PC-9 (cell line): ENCODE measurements around the gene COMMD9. TPM values are rescaled to one million over a fixed set of nuclear protein-coding genes. Genes with fewer than 3 reads are reported as not detected.

ENCODE experiments used
- BruUV-seq: library from RNA; stranded (reverse); fragments of 400-500 nt; replicated peaks from 2 replicates; lab custom pipeline; 2021; lab: Mats Ljungman, UMichigan
- CTCF ChIA-PET: fragments of 300-600 bp; sonication (Branson Sonifier 250); formaldehyde crosslinking; loops from one replicate; lab custom pipeline; 2022; ENCODE audit warnings: antibody characterized with exemption; lab: Charles Lee
- POLR2A ChIA-PET: fragments of 300-600 bp; sonication (Branson Sonifier 250); formaldehyde crosslinking; loops from one replicate; lab custom pipeline; 2022; ENCODE audit warnings: antibody characterized with exemption; ENCODE audit not compliant: unreplicated experiment; lab: Charles Lee
- DNase-seq, 2 experiments: peaks; one replicate each; pipeline versions ENCODE4 v3.0.0 to v3.0.0-alpha.2; 2015 to 2022; ENCODE audit warnings: mixed read lengths in 1 of 2
- H2AFZ ChIP-seq: fragments of 200-600 bp; sonication (generic); 2 replicates; pipeline ENCODE4 v1.8.1; 2017; ENCODE audit warnings: antibody characterized with exemption
- H3F3A ChIP-seq: fragments of 200-600 bp; sonication (generic); 2 replicates; pipeline ENCODE4 v1.8.1; 2017; ENCODE audit warnings: antibody characterized with exemption, mild to moderate bottlenecking, low read depth; ENCODE audit not compliant: insufficient read depth
- H3K27ac ChIP-seq: fragments of 200-600 bp; sonication (generic); 2 replicates; pipeline ENCODE4 v1.6.1; 2016; ENCODE audit warnings: mixed run types
- H3K27me3 ChIP-seq: fragments of 200-600 bp; sonication (generic); 2 replicates; pipeline ENCODE4 v1.6.1; 2016; ENCODE audit warnings: low read depth, mixed run types; ENCODE audit not compliant: insufficient read depth
- H3K36me3 ChIP-seq: fragments of 200-600 bp; sonication (generic); 2 replicates; pipeline ENCODE4 v1.6.1; 2016; ENCODE audit warnings: low read depth, mixed run types
- H3K4me1 ChIP-seq: fragments of 200-600 bp; sonication (generic); replicated peaks from 2 replicates; pipeline ENCODE4 v1.6.1; 2016; ENCODE audit warnings: mixed run types; ENCODE audit not compliant: insufficient read depth
- H3K4me2 ChIP-seq: fragments of 200-600 bp; sonication (generic); 2 replicates; pipeline ENCODE4 v1.6.1; 2017; ENCODE audit warnings: mixed run types
- H3K4me3 ChIP-seq: fragments of 200-600 bp; sonication (generic); 2 replicates; pipeline ENCODE4 v1.6.1; 2016; ENCODE audit warnings: mixed run types
- H3K79me2 ChIP-seq: fragments of 200-600 bp; sonication (generic); 2 replicates; pipeline ENCODE4 v1.6.1; 2017; ENCODE audit warnings: low read depth, mixed run types
- H3K9me2 ChIP-seq: fragments of 200-600 bp; sonication (generic); 2 replicates; pipeline ENCODE4 v1.8.1; 2017; ENCODE audit warnings: mild to moderate bottlenecking; ENCODE audit not compliant: insufficient read depth
- H3K9me3 ChIP-seq: fragments of 200-600 bp; sonication (generic); 2 replicates; pipeline ENCODE4 v1.8.1; 2016; ENCODE audit warnings: low read depth; ENCODE audit not compliant: insufficient read depth
- H4K20me1 ChIP-seq: fragments of 200-600 bp; sonication (generic); 2 replicates; pipeline ENCODE4 v1.8.1; 2017; ENCODE audit not compliant: insufficient read depth
- CTCF ChIP-seq: fragments of 200-600 bp; sonication (generic); conservative IDR thresholded peaks from 2 replicates; pipeline ENCODE4 v1.6.1; 2017; ENCODE audit warnings: mixed run types, antibody characterized with exemption, mild to moderate bottlenecking, moderate library complexity
- EZH2 ChIP-seq: fragments of 200-600 bp; sonication (generic); IDR thresholded peaks from 2 replicates; pipeline ENCODE4 v1.8.0; 2017; ENCODE audit warnings: antibody characterized with exemption, low read depth
- intact Hi-C: fragments of 100-400 bp; cut with micrococcal nuclease; formaldehyde crosslinking; loops from one replicate; pipeline ENCODE4 v1.10.0; 2022; ENCODE audit not compliant: unreplicated experiment
- total RNA-seq: library from RNA; stranded (reverse); gene quantifications from 2 replicates; pipeline ENCODE4 v1.2.3, GENCODE V29; 2021

Gene COMMD9
- total RNA-seq, 1 experiment from 2014 or later, result 77.5 TPM

- H3K27ac ChIP-seq, result no peak overlapping the region
- peaks cover 16% of the 10 kb centered on the region; the same call in 1 of the 2 replicates for H3F3A ChIP-seq
- TF ChIP-seq CTCF, result no peak
- no peak for TF ChIP-seq EZH2
- ChIA-PET POLR2A (no interaction called here), CTCF (no interaction called here)
- no peaks in the 10 kb centered on the region for H3K9me2 ChIP-seq
- no peak overlapping the region for H3K4me2 ChIP-seq
- no peak for DNase-seq
- no peaks in the 10 kb centered on the region for H4K20me1 ChIP-seq
- intact Hi-C loops, result no loop called here
- H2AFZ ChIP-seq, result no peak overlapping the region
- no peak overlapping the region for H3K4me3 ChIP-seq
- no peaks in the 10 kb centered on the region for H3K27me3 ChIP-seq
- H3K36me3 ChIP-seq, result no peaks in the 10 kb centered on the region
- no peaks in the 10 kb centered on the region for H3K79me2 ChIP-seq
- 0 out of 2 replicates have a peak, but pooled peaks cover 6% of the 10 kb centered on the region for H3K9me3 ChIP-seq
- peaks cover 28% of the 10 kb centered on the region for H3K4me1 ChIP-seq
- BruUV-seq, result no TSS peak
These were observed 24.7 kb upstream of the COMMD9 start for GRCh38 chr11:36313750-36314433.

GRCh38 chr11:36312611-36313472, 23.6 kb upstream of the COMMD9 start:
- no peak overlapping the region for H3K27ac ChIP-seq
- TF ChIP-seq EZH2 (no peak), CTCF (no peak)
- CTCF ChIA-PET, result no interaction called here
- no peaks in the 10 kb centered on the region for H3K36me3 ChIP-seq
- no peaks in the 10 kb centered on the region for H3K27me3 ChIP-seq
- BruUV-seq, result no TSS peak
- H4K20me1 ChIP-seq, result no peaks in the 10 kb centered on the region
- peaks cover 28% of the 10 kb centered on the region for H3K4me1 ChIP-seq
- H3F3A ChIP-seq, result peaks cover 16% of the 10 kb centered on the region; the same call in 1 of the 2 replicates
- peak in 1 of 2 experiments; percentile 75 for DNase-seq
- no peaks in the 10 kb centered on the region for H3K79me2 ChIP-seq
- peak overlapping the region; percentile 5 for H3K4me2 ChIP-seq
- no peaks in the 10 kb centered on the region for H3K9me2 ChIP-seq
- POLR2A ChIA-PET, result no interaction called here
- no peak overlapping the region for H3K4me3 ChIP-seq
- intact Hi-C loops, result no loop called here
- 0 out of 2 replicates have a peak, but pooled peaks cover 6% of the 10 kb centered on the region for H3K9me3 ChIP-seq
- H2AFZ ChIP-seq, result no peak overlapping the region

GRCh38 chr11:36311926-36312595, 22.8 kb upstream of the COMMD9 start:
- TF ChIP-seq CTCF, result no peak
- no peak for TF ChIP-seq EZH2
- Histone ChIP-seq H3K9me2 (no peaks in the 10 kb centered on the region), H3K27ac (no peak overlapping the region), H3K4me3 (no peak overlapping the region), H3K4me2 (peak overlapping the region; percentile 5; the same call in 1 of the 2 replicates), H3K9me3 (0 out of 2 replicates have a peak, but pooled peaks cover 6% of the 10 kb centered on the region), H3K36me3 (no peaks in the 10 kb centered on the region), H2AFZ (no peak overlapping the region), H3F3A (peaks cover 16% of the 10 kb centered on the region; the same call in 1 of the 2 replicates), H3K4me1 (peaks cover 28% of the 10 kb centered on the region), H4K20me1 (no peaks in the 10 kb centered on the region), H3K27me3 (no peaks in the 10 kb centered on the region), H3K79me2 (no peaks in the 10 kb centered on the region)
- CTCF ChIA-PET, result no interaction called here
- no peak for DNase-seq
- POLR2A ChIA-PET, result no interaction called here
- BruUV-seq, result no TSS peak
- intact Hi-C loops, result no loop called here
